HS-5 (cell line): ENCODE measurements around the gene DMC1.
"Not testable (repeated sequence)": the region's sequence is repeated elsewhere in the genome, so short reads cannot be mapped to it uniquely, and the experiment has no call there.

ENCODE experiments used
- DNase-seq: peaks from one replicate; pipeline ENCODE4 v3.0.0-alpha.2; 2012; ENCODE audit warnings: low read depth

Gene DMC1

GRCh38 chr22:38569972-38570778, at the start of gene DMC1:
Gene DMC1, minus strand, starts transcription at chr22:38570183. Its CDS starts 1,927 bp downstream, at chr22:38568256.
- DNase-seq, result peak; percentile 68

DNA sequence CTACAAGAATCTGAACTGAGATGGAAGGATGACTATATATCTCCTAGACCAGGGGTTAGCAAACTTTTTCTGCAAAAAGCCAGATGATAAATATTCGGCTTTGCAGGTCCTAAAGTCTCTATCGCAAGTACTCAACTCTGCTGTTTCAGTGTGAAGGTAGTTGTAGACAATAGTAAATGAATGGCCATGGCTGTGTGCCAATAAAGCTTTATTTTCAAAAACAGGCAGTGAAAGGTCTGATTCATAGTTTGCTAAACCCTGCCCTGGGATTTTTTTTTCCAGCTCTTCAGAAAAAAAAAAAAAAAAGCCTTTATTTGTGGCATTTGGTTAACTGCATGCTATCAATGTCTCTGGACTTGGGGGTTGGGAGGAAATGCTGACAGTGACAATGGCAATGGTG, 48.7 kb upstream of the DMC1 start:
- DNase-seq, result no peak

DNA sequence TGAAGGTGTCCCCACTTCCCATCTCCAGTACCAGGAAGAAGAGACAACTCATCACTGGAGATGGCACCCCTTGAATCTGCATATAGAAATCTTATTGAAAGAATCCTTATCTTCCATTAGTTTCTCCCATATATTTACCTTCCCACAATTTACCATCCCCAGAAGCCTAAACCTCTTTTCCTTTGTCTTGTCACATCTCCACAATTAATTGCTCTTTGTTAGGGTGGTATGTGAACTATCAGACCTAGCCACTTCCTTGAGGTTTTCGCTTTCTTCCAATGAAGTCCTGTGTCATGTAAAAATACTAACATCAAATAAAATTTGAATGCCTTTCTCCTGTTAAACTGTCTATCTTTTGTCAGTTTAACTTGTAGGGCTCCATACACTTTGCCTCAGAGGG, 48.3 kb upstream of the DMC1 start:
- DNase-seq, result no peak

GRCh38 chr22:38615064-38615405, 45.1 kb upstream of the DMC1 start:
- DNase-seq, result not testable (repeated sequence)

DNA sequence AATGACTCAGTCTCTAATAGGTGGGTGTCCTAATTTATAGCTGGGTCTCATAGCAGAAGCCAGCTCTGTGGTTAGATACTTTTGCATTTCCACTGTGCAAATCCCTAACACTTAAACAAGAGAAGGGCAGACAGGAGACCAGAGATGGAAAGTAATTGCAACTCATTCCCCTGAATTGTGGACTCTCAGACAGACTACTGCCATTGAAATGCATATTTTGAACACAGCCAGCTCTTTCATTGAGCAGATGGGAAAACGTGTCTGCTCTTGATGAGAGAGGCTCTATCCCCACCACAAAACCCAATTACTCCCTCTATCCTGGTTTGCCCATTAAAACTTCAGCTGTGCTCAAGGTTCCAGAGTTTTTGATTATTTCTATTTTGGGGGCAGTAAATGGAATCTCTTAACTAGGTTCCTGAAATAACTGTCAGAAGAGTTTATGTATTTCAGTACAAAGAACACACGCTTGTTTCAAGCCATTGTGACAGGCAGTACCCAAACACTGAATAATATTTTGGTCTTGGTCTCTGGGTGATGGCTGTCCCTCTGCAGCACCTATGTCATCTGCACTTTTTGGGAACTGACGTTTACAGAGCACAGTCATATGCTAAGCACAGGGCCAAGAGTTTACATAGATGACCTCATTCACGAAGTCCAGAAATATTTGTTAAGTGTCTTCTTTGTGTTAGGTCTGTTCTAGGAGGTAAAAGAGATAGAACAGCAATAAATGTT, 44.5 kb upstream of the DMC1 start:
- no peak for DNase-seq

DNA sequence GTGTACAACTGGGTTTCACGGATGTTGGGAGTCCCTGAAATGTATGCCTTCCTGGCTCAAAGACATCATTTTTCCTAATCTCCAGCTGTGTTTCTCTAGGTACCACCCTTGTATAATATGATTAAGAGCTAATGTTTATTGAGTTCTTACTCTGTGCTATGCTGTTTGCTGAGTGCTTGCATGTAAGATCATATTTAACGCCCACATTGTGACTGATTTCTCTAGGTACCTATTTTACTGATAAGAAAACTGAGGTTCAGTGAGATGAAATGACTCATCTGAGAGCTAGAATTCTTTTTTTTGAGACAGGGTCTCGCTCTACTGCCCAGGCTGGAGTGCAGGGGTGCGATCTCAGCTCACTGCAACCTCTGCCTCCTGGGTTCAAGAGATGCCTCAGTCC, 43.6 kb upstream of the DMC1 start:
- no peak for DNase-seq

GRCh38 chr22:38612217-38613006, 42.4 kb upstream of the DMC1 start:
- DNase-seq, result no peak

DNA sequence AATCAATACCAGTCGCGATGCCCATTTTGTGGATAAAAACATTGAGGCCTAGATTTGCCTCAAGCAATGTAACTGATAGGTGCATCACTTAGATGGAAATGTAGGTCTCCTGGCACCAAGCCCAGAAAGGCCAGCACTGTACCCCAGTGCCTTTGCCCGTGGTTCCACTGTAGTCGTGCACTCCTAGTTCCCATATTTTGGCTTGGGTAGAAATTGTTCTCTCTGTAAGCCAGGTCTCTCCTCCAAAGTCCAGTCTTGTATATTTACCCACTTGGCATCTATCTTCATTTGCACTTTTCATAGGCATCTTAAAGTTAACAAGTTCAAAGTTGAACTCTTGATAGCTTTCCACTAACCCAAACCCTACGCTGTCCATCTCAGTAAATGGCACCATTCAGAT, 41.6 kb upstream of the DMC1 start:
- no peak for DNase-seq

DNA sequence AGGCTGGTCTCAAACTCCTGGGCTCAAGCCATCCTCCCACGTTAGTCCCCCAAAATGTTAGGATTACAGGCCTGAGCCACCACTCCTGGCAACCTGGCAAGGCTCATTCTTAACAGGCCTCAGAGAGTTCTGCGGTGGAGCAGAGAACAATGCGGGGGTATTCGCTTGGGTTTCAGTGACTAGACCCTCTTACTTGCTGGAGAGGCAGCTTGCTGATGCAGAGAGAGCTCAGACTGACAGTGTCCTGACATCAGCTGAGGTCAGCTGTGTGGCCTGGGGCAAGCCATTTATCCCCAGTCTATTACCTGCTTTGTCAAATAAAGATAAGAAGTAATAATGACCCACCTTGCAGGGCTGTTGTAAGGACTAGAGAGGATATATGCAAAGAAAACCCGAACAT, 40.3 kb upstream of the DMC1 start:
- DNase-seq, result no peak

- no peak for DNase-seq
Measured at GRCh38 chr22:38608992-38609750, 39.2 kb upstream of the DMC1 start.

DNA sequence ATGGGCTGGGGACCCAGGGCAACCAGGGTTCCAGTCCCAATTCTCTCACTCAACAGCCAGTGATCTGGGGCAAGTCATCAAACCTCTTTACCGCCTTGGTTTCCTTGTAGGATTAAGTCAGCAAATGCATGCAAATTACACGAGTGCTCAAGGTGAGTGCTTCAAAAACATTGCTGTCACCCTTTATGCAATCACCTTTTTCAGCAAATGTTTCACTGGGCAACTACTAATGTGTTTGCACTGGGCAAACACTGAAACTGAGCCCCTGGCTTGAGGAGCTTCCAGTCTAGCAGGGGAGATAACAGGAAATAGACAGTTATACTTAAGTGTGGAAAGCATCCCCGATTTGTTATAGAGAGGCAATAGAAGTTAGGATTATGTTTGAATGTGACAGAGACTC, 37.7 kb upstream of the DMC1 start:
- DNase-seq, result no peak

GRCh38 chr22:38602166-38602565, 32.2 kb upstream of the DMC1 start:
- DNase-seq, result no peak

GRCh38 chr22:38601221-38601764, 31.3 kb upstream of the DMC1 start:
- DNase-seq, result no peak

- no peak for DNase-seq
Measured at GRCh38 chr22:38599466-38599865, 29.5 kb upstream of the DMC1 start.

- DNase-seq, result not testable (repeated sequence)
Measured at GRCh38 chr22:38582923-38583322, 12.9 kb upstream of the DMC1 start.

DNA sequence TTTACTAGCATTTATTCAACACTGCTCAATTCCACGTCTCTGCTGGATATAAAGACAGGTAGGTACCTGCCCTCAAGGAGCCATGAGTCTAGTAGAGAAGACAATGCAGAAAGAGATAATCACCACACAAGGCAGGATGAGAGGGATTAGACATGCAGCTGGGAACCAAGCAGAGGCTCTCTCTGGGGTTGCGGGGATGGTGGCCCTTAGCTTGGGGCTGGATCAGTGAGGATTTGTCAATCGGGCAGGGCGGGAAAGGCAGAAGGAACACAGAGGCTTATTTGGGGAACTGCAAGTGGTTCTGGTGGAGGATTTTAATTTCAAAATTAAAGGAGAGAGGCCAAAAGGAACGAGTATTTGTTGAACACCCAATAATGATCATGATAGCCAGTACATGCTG, 8.5 kb upstream of the DMC1 start:
- no peak for DNase-seq

- DNase-seq, result no peak
Measured at GRCh38 chr22:38572065-38572464, 2.1 kb upstream of the DMC1 start.

GRCh38 chr22:38570779-38571364, 889 bp upstream of the DMC1 start:
- no peak for DNase-seq

DNA sequence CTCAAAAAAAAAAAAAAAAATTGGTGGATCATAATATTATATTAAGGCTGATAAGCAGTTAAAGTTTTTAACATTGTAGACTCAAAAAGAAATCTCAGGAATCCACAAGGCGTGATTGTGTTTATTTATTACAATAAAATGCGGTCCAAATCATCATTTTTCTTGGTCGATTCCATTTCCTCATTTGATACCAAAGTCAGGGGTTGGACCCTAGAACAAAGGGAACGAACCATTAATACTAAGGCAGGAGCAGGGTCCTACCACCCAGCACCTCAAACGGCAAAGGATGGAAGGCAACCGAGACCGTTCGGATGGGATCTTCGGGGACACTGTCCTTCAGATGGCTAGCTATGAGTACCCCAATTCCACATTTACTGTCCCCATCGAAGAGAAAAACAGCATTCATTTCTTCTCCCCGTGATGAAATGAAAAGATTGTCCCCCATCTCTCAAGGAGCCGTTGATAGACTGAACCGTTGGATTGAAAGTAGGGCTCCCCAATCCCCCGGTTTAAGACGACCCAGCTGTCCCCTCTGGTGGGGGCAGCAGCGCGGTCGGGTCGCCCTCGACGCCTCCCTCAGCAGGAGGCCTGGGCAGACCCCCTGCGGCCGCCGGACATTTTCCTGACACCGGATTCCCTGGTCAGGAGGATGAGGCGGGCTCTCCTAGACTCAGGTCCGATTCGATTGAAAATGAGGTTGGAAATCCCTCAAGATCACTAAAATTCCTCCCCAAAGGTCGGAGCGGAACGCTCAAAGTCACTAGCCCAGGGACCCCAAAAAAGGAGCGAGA, 607 bp downstream of the DMC1 start:
- no peak for DNase-seq

DNA sequence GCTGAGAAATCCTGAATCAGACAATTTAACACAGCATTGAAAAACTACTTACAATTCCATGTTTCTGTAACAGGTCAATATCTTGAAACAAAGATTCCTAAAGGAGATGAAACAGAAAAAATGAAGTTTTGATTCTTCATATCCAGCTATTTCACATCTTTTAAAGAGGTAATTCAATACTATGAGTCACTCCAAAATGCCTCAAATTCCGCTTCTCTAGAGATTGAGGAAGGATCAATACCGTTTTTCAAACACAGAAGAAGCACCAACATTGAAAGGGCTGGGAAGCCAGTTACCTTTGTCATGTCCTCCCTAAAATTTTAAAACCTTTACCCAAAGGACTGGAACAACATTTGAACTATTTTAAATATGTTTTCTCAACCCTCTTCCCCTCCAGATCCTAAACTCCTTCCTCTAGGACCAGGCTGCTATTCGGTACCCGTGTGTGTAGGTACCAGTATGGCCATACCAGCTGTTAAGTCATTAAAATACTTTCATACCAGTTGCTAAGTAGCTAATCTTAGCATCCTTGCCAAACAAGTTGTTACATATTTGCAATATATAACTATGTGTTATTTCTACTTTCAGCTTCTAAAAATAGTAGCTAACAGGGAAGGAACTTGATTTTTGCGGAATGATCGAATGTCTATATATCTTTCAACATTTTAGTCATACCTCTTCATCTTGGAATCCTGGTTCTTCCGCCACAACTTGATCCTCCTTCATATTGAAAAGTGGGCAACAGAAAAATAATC, 2.3 kb downstream of the DMC1 start:
- DNase-seq, result no peak
